ENCODE measurements around the gene PEX14.

- TF ChIP-seq CTCF (IDR thresholded peaks at IDR 0.05) (no peak), POLR2A (IDR thresholded peaks at IDR 0.05) (no peak)
Measured at GRCh38 chr1:10446790-10447422, 27.8 kb upstream of the PEX14 start.

Data from heart left ventricle (tissue), 13 donors.